Measurements from ENCODE around the gene BAG2. TPM values are rescaled to one million over a fixed set of nuclear protein-coding genes. Genes with fewer than 3 reads are reported as not detected.

The BAG2 gene
- total and polyA plus RNA-seq, 10 of the 15 experiments (the other 5 are each of a cell fraction or from before 2014, with no cell fraction given) = 7.7 to 17.6 (median 9.6) TPM

DNA sequence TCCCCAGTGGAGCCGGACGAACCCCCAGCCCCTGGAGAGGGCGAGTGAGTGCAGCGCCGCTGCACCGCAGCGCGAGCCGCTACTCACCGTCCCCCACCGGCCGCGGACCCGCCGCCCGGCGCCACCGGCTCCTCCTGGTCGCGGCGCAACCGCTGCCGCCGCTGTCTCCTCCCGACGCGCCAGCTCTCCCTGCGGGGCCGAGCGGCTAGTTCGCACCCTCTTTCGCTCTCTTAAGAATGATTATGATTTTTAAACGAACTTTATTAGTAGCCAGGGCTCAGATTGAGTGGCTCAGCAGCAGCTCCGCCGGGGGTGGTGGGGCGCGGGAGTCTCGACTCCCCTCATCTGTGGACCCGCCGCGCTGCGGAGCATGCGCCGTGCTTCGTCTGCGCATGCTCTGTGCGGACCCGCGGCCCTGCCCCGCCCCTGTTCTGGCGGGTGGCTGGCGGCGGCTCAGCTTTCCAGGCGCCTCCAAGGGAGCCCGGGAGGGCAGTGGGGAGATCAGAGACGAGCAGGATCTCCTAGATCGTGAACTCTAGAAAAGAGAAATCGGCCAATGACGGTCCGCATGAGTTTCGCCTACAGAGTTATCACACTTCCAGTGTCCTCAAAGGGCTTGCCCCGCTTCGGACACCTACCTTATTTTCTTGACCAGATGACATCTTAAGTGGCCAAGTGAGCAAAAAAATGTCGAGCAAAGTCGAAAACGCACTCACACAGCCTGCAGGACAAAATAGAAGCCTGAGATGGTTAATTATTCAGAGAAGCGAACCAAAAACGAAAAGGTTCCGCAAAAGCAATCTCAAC lies 50.0 kb downstream of the BAG2 start, which contains the start of gene RAB23 (continued):
- TF ChIP-seq E2F8 (IDR thresholded peaks at IDR 0.05; ENCODE audit: low read depth, partially characterized antibody) (no peak), RAD21 (IDR thresholded peaks at IDR 0.05; ENCODE audit: insufficient read depth, low read depth, low read length) (no peak), CTCF (IDR thresholded peaks at IDR 0.05 in 2 of 3, conservative IDR thresholded peaks at IDR 0.05 in 1 of 3; ENCODE audit: control insufficient read depth in 2 of 3, extremely low read depth in 1 of 3, insufficient read depth in 1 of 3, low read depth in 3 of 3, low read length in 3 of 3) (no peak; a peak in 1 of 6 replicates), JUNB (IDR thresholded peaks at IDR 0.05) (no peak), EED (IDR thresholded peaks at IDR 0.05; ENCODE audit: low read depth) (no peak), ATF7 (IDR thresholded peaks at IDR 0.05; ENCODE audit: low read depth) (peak; percentile 32; the same call in 1 of the 2 replicates), ZNF217 (IDR thresholded peaks at IDR 0.05) (0 out of 2 replicates have a peak, but pooled peaks have one; percentile 19), USF1 (IDR thresholded peaks at IDR 0.05; ENCODE audit: borderline replicate concordance, extremely low read length, insufficient read depth, low read depth, low read length) (no peak), ZBTB40 (IDR thresholded peaks at IDR 0.05; ENCODE audit: borderline replicate concordance) (peak; percentile 72), MTA3 (IDR thresholded peaks at IDR 0.05; ENCODE audit: borderline replicate concordance, low read length) (no peak), NRF1 (conservative IDR thresholded peaks at IDR 0.05; ENCODE audit: low read depth, low read length) (peak; percentile 86), PML (IDR thresholded peaks at IDR 0.05; ENCODE audit: low read length) (0 out of 2 replicates have a peak, but pooled peaks have one; percentile 41), GATAD2B (conservative IDR thresholded peaks at IDR 0.05; ENCODE audit: low read depth) (peak; percentile 91)
- TF ChIP-seq, protein P1, sequence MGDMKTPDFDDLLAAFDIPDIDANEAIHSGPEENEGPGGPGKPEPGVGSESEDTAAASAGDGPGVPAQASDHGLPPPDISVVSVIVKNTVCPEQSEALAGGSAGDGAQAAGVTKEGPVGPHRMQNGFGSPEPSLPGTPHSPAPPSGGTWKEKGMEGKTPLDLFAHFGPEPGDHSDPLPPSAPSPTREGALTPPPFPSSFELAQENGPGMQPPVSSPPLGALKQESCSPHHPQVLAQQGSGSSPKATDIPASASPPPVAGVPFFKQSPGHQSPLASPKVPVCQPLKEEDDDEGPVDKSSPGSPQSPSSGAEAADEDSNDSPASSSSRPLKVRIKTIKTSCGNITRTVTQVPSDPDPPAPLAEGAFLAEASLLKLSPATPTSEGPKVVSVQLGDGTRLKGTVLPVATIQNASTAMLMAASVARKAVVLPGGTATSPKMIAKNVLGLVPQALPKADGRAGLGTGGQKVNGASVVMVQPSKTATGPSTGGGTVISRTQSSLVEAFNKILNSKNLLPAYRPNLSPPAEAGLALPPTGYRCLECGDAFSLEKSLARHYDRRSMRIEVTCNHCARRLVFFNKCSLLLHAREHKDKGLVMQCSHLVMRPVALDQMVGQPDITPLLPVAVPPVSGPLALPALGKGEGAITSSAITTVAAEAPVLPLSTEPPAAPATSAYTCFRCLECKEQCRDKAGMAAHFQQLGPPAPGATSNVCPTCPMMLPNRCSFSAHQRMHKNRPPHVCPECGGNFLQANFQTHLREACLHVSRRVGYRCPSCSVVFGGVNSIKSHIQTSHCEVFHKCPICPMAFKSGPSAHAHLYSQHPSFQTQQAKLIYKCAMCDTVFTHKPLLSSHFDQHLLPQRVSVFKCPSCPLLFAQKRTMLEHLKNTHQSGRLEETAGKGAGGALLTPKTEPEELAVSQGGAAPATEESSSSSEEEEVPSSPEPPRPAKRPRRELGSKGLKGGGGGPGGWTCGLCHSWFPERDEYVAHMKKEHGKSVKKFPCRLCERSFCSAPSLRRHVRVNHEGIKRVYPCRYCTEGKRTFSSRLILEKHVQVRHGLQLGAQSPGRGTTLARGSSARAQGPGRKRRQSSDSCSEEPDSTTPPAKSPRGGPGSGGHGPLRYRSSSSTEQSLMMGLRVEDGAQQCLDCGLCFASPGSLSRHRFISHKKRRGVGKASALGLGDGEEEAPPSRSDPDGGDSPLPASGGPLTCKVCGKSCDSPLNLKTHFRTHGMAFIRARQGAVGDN (IDR thresholded peaks at IDR 0.05) = peak; percentile 9; the same call in 1 of the 2 replicates

All from GM12878 (cell line).